GM12873 (cell line): ENCODE data around the gene SEPTIN10.
A peak's percentile ranks its signal among the peaks of the same experiment; 100 is the strongest.

Source experiments
- CTCF ChIP-seq: IDR thresholded peaks from 2 replicates; pipeline ENCODE4 v1.5.1; 2012; ENCODE audit warnings: low read depth, mild to moderate bottlenecking, moderate library complexity, low read length, control low read depth; ENCODE audit not compliant: insufficient read depth; ENCODE audit errors: missing control alignments

The SEPTIN10 gene

GRCh38 chr2:109521233-109522062, 92.3 kb downstream of the SEPTIN10 start:
- no peak for TF ChIP-seq CTCF

- no peak for TF ChIP-seq CTCF
Observed at GRCh38 chr2:109519513-109519912, 94.3 kb downstream of the SEPTIN10 start.

GRCh38 chr2:109517118-109517889, 96.5 kb downstream of the SEPTIN10 start:
- no peak for TF ChIP-seq CTCF

GRCh38 chr2:109516445-109517117, 97.2 kb downstream of the SEPTIN10 start:
- TF ChIP-seq CTCF = peak; percentile 79

- no peak for TF ChIP-seq CTCF
Observed at GRCh38 chr2:109514857-109515256, 98.9 kb downstream of the SEPTIN10 start.

- TF ChIP-seq CTCF = no peak
Observed at GRCh38 chr2:109513749-109514588, 99.8 kb downstream of the SEPTIN10 start.
